Right renal pelvis (tissue), 4 donors: ENCODE measurements around the gene HJURP. TPM values are rescaled to one million over a fixed set of nuclear protein-coding genes. Genes with fewer than 3 reads are reported as not detected.

Experiments
- DNase-seq, 4 donors: peaks; one replicate each; pipeline ENCODE4 v3.0.0-alpha.2; 2013; ENCODE audit warnings: low read depth in 4 of 4, low spot score in 3 of 4, missing footprints in 1 of 4
- polyA plus RNA-seq, 4 donors: library from polyadenylated mRNA; unstranded; fragments of 120-200 nt; gene quantifications; one replicate each; pipeline ENCODE4 v1.2.1, GENCODE V29; 2013; ENCODE audit not compliant: insufficient read length in 4 of 4

The HJURP gene
- polyA plus RNA-seq, 4 donors = 20.0 to 24.4 (median 23.2) TPM

GRCh38 chr2:233831861-233832260 lies 22.5 kb downstream of the HJURP start:
- DNase-seq = no peak

GRCh38 chr2:233831011-233831721 lies 23.2 kb downstream of the HJURP start:
- DNase-seq = no peak

GRCh38 chr2:233830111-233830802 lies 24.1 kb downstream of the HJURP start:
- DNase-seq = no peak

GRCh38 chr2:233829193-233830110 lies 24.9 kb downstream of the HJURP start:
- DNase-seq = no peak

GRCh38 chr2:233828546-233829192 lies 25.7 kb downstream of the HJURP start:
- DNase-seq = no peak

- no peak for DNase-seq
These were observed 30.0 kb downstream of the HJURP start for GRCh38 chr2:233824373-233824772.

GRCh38 chr2:233823731-233824121 lies 30.6 kb downstream of the HJURP start:
- DNase-seq = no peak

GRCh38 chr2:233822781-233823730 lies 31.3 kb downstream of the HJURP start:
- DNase-seq = no peak

GRCh38 chr2:233822101-233822771 lies 32.1 kb downstream of the HJURP start:
- no peak for DNase-seq

- DNase-seq = no peak
These were observed 32.6 kb downstream of the HJURP start for GRCh38 chr2:233821709-233822100.

- DNase-seq = no peak
These were observed 33.1 kb downstream of the HJURP start for GRCh38 chr2:233821196-233821595.

- no peak for DNase-seq
These were observed 33.6 kb downstream of the HJURP start for GRCh38 chr2:233820774-233821105.

GRCh38 chr2:233819884-233820773 lies 34.2 kb downstream of the HJURP start:
- no peak for DNase-seq

- no peak for DNase-seq
These were observed 35.4 kb downstream of the HJURP start for GRCh38 chr2:233818639-233819621.

- DNase-seq = no peak
These were observed 36.2 kb downstream of the HJURP start for GRCh38 chr2:233817995-233818638.

- DNase-seq = no peak
These were observed 36.9 kb downstream of the HJURP start for GRCh38 chr2:233817361-233817911.
